ENCODE results near the gene NSUN4. TPM values are rescaled to one million over a fixed set of nuclear protein-coding genes. Genes with fewer than 3 reads are reported as not detected.

The NSUN4 gene
- total RNA-seq, 4 donors from 2014 or later, result 15.6 to 62.3 (median 22.9) TPM

- TF ChIP-seq POLR2A (IDR thresholded peaks at IDR 0.05), result no peak
- TF ChIP-seq, protein P1, sequence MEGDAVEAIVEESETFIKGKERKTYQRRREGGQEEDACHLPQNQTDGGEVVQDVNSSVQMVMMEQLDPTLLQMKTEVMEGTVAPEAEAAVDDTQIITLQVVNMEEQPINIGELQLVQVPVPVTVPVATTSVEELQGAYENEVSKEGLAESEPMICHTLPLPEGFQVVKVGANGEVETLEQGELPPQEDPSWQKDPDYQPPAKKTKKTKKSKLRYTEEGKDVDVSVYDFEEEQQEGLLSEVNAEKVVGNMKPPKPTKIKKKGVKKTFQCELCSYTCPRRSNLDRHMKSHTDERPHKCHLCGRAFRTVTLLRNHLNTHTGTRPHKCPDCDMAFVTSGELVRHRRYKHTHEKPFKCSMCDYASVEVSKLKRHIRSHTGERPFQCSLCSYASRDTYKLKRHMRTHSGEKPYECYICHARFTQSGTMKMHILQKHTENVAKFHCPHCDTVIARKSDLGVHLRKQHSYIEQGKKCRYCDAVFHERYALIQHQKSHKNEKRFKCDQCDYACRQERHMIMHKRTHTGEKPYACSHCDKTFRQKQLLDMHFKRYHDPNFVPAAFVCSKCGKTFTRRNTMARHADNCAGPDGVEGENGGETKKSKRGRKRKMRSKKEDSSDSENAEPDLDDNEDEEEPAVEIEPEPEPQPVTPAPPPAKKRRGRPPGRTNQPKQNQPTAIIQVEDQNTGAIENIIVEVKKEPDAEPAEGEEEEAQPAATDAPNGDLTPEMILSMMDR (IDR thresholded peaks at IDR 0.05), result no peak
- no peak overlapping the region for H3K4me3 ChIP-seq (ENCODE audit: low read depth, poor library complexity, severe bottlenecking)
- intact Hi-C loops (cut with DNase I; ENCODE audit: low total_unique reads), result loop anchor here (10.0 kb wide), 1 partner anchor 120 kb away; no protein-coding TSS in a partner anchor
- DNase-seq (ENCODE audit: low spot score in 2 of 2), result no peak
- WGBS, 2 donors, result 86 to 92% methylated on average over 10 to 12 of the region's 12 CpGs
These were observed 64.6 kb downstream of the NSUN4 start for GRCh38 chr1:46405197-46405555.

- H3K4me3 ChIP-seq (ENCODE audit: low read depth, poor library complexity, severe bottlenecking), result no peak overlapping the region
- TF ChIP-seq, protein P1 (IDR thresholded peaks at IDR 0.05), result no peak
- no peak for TF ChIP-seq POLR2A (IDR thresholded peaks at IDR 0.05)
- intact Hi-C loops (cut with DNase I; ENCODE audit: low total_unique reads), result loop anchor here (10.0 kb wide), 1 partner anchor 119 kb away; no protein-coding TSS in a partner anchor
- DNase-seq (ENCODE audit: low spot score in 2 of 2), result no peak
- 82 to 87% methylated on average over 13 to 17 of the region's 17 CpGs for WGBS, 2 donors
These were observed 65.1 kb downstream of the NSUN4 start for GRCh38 chr1:46405724-46406123.

DNA sequence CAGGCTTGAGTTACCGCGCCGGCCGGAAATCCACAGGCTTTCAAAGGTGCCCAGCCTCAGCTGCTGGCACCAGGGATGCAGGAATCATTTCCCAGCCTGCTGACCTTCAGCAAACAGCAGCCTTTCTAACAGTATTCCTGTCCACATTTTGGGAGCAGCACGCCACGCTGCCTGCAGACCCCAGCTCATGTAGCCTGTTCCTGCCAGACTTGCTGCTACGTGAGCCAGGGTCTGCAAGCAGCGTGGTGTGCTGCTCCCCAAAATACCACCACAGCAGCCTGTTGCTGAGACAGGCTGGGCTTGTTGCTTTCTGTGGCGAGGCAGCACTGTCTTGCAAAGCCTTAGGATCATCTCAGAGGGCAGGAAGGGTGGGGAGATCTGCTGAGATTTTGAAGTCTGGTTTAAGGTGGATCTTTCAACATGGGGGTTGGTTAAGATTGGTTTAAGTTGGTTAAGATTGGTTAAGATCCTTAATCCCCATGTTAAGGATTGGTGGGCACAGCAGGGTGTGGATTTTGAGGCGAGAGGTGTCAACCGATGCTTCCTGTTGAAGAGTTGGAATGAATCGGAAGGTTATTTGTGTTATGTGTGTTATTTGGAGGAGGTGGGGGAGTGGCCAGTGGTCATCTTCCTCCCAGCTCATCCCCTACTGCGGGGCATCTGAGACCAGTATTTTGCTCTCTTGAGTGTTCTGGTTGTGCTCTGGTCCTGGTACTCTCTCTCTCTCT lies 66.4 kb downstream of the NSUN4 start:
- no peak for DNase-seq (ENCODE audit: low spot score in 2 of 2)
- intact Hi-C loops (cut with DNase I; ENCODE audit: low total_unique reads), result loop anchor here (10.0 kb wide), 1 partner anchor 118 kb away; no protein-coding TSS in a partner anchor
- TF ChIP-seq, protein P1 (IDR thresholded peaks at IDR 0.05), result no peak
- no peak for TF ChIP-seq POLR2A (IDR thresholded peaks at IDR 0.05)
- H3K4me3 ChIP-seq (ENCODE audit: low read depth, poor library complexity, severe bottlenecking), result no peak overlapping the region
- WGBS, 2 donors, result 71 to 79% methylated on average over 13 of the region's 13 CpGs

DNA sequence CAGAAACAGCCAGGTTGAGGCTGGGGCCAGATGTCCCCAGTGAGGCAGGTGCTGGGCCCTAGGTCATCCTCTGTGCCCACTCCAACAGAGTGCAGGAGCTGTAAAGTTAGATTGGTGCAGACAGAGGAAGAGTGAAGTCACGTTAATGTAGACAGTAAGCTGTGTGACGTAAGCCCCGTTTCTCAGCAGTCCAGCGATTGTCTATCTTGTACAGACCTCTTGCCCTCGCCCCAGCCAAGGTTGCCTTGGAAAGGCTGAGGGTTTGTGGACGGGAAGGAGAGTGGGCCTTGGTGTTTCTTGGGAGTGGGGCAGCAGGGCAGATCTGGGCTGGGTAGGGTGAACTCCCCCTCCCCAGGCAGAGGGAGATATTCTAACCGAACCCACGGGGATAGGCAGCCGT lies 67.0 kb downstream of the NSUN4 start:
- no peak for TF ChIP-seq POLR2A (IDR thresholded peaks at IDR 0.05)
- TF ChIP-seq, protein P1 (IDR thresholded peaks at IDR 0.05), result no peak
- no peak overlapping the region for H3K4me3 ChIP-seq (ENCODE audit: low read depth, poor library complexity, severe bottlenecking)
- intact Hi-C loops (cut with DNase I; ENCODE audit: low total_unique reads), result loop anchor here (10.0 kb wide), 1 partner anchor 117 kb away; no protein-coding TSS in a partner anchor
- WGBS, 2 donors, result 92 to 97% methylated on average over 9 of the region's 9 CpGs
- no peak for DNase-seq (ENCODE audit: low spot score in 2 of 2)

DNA sequence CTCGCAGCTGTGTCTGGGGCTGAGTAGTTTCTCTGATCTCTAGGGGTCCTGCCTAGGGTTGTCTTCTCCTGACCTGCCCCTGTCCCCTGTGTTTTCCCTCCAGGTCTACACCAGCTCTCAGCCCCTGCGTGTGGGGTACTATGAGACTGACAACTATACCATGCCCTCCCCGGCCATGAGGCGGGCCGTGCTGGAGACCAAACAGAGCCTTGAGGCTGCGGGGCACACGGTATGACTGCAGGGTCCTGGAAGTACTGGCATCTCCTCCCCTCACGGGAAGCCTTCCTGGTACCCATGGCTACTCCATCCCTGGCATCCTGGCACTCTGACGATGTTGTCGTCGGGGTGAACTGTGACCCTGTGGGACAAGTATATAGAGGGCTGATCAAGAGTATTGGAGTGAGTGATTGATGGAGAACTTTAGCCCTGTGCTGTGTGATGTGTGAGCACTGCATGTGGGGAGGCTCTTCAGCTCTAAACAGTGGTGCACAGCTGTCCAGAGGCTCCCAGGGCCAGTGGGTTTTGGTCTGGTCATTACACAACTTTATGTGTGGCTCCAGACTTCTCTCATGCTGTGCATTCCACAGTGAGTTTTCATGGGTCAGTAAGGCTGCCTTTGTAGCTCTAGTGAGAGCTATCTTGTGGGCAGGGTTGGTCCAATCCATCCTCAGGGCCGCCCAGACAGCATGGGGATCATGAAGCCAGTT lies 67.9 kb downstream of the NSUN4 start:
- no peak for DNase-seq (ENCODE audit: low spot score in 2 of 2)
- WGBS, 2 donors, result 89% methylated on average over 12 of the region's 12 CpGs
- intact Hi-C loops (cut with DNase I; ENCODE audit: low total_unique reads), result loop anchor here (10.0 kb wide), 1 partner anchor 116 kb away; no protein-coding TSS in a partner anchor
- H3K4me3 ChIP-seq (ENCODE audit: low read depth, poor library complexity, severe bottlenecking), result no peak overlapping the region
- TF ChIP-seq POLR2A (IDR thresholded peaks at IDR 0.05), result no peak
- TF ChIP-seq, protein P1 (IDR thresholded peaks at IDR 0.05), result no peak

Measured in lower leg skin (tissue), 4 donors.